ENCODE results near the gene SYCE3. TPM values are rescaled to one million over a fixed set of nuclear protein-coding genes. Genes with fewer than 3 reads are reported as not detected.

Gene SYCE3
- total and polyA plus RNA-seq, 9 of the 15 experiments (the other 6 are each of a cell fraction or from before 2014, with no cell fraction given), result 0.56 TPM; not detected in 8

DNA sequence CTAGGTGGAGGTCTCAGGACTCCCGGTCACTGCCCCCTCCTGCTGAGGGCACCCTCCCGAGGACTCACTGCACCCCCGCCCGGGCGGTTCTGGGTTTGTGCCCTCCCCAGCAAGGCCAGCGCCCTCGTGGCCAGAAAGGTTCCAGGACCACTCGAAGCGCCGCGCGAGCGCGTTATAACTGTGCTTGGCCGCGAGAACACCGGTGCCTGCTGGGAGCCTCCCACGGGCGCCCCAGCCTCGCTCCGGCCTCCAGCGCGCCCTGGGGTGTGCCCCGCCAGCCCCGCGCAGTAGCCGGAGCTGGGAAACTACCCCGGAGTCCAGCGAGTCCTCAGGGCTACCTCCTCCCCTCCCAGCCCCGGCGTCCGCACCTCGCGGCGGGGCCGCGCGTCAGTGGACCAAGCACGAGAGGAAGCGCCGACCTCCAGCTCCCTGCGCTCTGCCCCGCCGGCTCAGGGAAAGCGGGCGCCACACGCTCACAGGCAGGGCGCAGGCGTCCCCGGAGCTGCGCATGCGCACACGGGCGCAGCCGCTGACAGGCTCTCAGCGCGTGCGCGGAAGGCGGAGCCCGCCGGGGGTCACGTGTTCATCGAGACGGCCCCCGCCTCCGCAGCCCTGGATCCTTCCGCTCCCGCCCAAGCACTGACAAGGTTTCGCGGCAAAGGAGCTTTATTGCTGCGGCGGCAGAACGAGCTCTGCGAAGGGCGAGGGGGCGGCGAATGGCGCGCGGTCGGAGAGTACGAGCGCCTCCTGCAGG lies 37.4 kb downstream of the SYCE3 start, which contains the start of gene SCO2 (continued):
- 0 out of 4 replicates have a peak, but pooled peaks of 1 of the 2 experiments have one; percentile 33 for TF ChIP-seq BCLAF1 (IDR thresholded peaks at IDR 0.05; ENCODE audit: borderline replicate concordance in 1 of 2, control insufficient read depth in 1 of 2, low read depth in 2 of 2, low read length in 1 of 2)
- TF ChIP-seq CUX1 (CRISPR knock-in tag; IDR thresholded peaks at IDR 0.05), result no peak
- peak; percentile 96 for TF ChIP-seq POLR2AphosphoS2 (IDR thresholded peaks at IDR 0.05; ENCODE audit: low read length)
- peak in 2 of 3 experiments; percentile 68 to 73 for TF ChIP-seq YY1 (IDR thresholded peaks at IDR 0.05; ENCODE audit: borderline replicate concordance in 1 of 3, control insufficient read depth in 1 of 3, extremely low read depth in 1 of 3, insufficient read depth in 3 of 3, insufficient read length in 1 of 3, insufficient replicate concordance in 2 of 3, low read depth in 1 of 3, low read length in 2 of 3)
- TF ChIP-seq MBD2 (IDR thresholded peaks at IDR 0.05; ENCODE audit: borderline replicate concordance, low read depth), result no peak; the same call in 1 of the 2 replicates
- TF ChIP-seq POLR2A (conservative IDR thresholded peaks at IDR 0.05), result peak; percentile 88
- peak; percentile 11 for TF ChIP-seq PHF20 (IDR thresholded peaks at IDR 0.05; ENCODE audit: partially characterized antibody)
- TF ChIP-seq, protein P1, sequence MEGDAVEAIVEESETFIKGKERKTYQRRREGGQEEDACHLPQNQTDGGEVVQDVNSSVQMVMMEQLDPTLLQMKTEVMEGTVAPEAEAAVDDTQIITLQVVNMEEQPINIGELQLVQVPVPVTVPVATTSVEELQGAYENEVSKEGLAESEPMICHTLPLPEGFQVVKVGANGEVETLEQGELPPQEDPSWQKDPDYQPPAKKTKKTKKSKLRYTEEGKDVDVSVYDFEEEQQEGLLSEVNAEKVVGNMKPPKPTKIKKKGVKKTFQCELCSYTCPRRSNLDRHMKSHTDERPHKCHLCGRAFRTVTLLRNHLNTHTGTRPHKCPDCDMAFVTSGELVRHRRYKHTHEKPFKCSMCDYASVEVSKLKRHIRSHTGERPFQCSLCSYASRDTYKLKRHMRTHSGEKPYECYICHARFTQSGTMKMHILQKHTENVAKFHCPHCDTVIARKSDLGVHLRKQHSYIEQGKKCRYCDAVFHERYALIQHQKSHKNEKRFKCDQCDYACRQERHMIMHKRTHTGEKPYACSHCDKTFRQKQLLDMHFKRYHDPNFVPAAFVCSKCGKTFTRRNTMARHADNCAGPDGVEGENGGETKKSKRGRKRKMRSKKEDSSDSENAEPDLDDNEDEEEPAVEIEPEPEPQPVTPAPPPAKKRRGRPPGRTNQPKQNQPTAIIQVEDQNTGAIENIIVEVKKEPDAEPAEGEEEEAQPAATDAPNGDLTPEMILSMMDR (IDR thresholded peaks at IDR 0.05 in 2 of 3, conservative IDR thresholded peaks at IDR 0.05 in 1 of 3; ENCODE audit: insufficient read depth in 2 of 3, low read depth in 1 of 3, low read length in 3 of 3), result peak; percentile 45 to 60 (median 48); a peak in 5 of 6 replicates
- 0 out of 2 replicates have a peak, but pooled peaks have one; percentile 17 for TF ChIP-seq PHB (CRISPR knock-in tag; IDR thresholded peaks at IDR 0.05)
- TF ChIP-seq DPF2 (IDR thresholded peaks at IDR 0.05), result no peak
- TF ChIP-seq IFI16 (CRISPR knock-in tag; IDR thresholded peaks at IDR 0.05), result no peak
- TF ChIP-seq ZBTB2 (IDR thresholded peaks at IDR 0.05), result peak; percentile 97
- peak; percentile 82 for TF ChIP-seq FIP1L1 (IDR thresholded peaks at IDR 0.05; ENCODE audit: low read depth, low read length, poor library complexity, severe bottlenecking)
- no peak for TF ChIP-seq ZNF668 (CRISPR knock-in tag; IDR thresholded peaks at IDR 0.05)
- TF ChIP-seq ZNF184 (CRISPR knock-in tag; IDR thresholded peaks at IDR 0.05), result no peak

Measured in K562 (cell line).